NCI-H446 treated with DMSO at 0.1 percent for 48 hours (cell line): ENCODE measurements around the gene TMEM145.

ENCODE experiments used
- DNase-seq: peaks from one replicate; lab custom pipeline; 2025; lab: John Stamatoyannopoulos, UW

TMEM145 gene

GRCh38 chr19:42289556-42290041, 23.5 kb upstream of the TMEM145 start:
- no peak for DNase-seq

- DNase-seq = no peak
Measured at GRCh38 chr19:42290136-42290522, 23.0 kb upstream of the TMEM145 start.

DNA sequence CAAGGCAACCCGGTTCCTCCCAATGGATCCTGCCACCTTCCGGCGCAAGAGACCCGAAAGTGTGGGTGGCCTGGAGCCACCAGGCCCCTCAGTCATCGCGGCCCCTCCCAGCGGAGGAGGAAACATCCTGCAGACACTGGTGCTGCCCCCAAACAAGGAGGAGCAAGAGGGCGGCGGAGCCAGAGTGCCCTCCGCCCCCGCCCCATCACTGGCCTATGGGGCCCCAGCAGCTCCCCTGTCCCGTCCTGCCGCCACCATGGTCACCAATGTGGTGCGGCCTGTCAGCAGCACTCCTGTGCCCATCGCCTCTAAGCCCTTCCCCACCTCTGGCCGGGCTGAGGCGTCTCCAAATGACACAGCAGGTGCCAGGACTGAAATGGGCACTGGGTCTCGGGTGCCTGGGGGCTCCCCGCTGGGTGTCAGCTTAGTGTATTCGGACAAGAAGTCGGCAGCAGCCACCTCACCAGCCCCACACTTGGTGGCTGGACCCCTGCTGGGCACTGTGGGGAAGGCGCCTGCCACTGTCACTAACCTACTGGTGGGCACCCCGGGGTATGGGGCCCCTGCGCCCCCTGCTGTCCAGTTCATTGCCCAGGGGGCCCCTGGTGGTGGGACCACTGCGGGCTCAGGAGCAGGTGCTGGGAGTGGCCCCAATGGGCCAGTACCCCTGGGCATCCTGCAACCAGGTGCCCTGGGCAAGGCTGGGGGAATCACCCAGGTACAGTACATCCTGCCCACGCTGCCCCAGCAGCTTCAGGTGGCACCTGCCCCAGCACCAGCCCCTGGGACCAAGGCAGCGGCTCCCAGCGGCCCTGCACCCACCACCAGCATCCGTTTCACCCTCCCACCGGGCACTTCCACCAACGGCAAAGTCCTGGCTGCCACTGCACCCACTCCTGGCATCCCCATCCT, 22.3 kb upstream of the TMEM145 start:
- DNase-seq = no peak

- DNase-seq = no peak
Measured at GRCh38 chr19:42291435-42291810, 21.7 kb upstream of the TMEM145 start.

DNA sequence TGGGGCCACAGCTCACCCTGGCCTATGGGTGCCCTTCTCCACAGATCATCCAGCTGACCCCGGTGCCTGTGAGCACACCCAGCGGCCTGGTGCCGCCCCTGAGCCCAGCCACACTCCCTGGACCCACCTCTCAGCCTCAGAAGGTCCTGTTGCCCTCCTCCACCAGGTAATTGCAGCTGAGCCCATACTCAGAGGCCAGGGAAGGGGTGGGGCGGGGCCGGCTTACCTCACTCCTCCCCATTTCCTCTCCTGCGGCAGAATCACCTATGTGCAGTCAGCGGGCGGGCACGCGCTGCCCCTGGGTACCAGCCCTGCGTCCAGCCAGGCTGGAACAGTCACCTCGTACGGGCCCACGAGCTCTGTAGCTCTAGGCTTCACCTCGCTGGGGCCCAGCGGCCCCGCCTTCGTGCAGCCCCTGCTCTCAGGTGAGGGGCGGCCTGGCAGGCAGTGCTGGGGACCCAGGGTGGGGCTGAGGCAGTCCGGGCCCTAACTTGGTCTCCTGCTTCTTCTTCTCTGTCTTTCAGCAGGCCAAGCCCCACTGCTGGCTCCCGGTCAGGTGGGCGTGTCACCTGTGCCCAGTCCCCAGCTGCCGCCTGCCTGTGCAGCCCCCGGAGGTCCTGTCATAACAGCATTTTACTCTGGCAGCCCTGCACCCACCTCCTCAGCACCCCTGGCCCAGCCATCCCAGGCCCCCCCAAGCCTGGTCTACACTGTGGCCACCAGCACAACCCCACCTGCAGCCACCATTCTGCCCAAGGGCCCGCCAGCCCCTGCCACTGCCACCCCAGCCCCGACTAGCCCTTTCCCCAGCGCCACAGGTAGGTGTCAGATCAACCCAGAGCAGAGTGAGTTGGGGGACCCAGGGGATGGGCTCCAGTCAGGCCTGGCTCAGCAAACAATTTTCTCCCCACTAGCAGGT, 20.8 kb upstream of the TMEM145 start:
- no peak for DNase-seq

DNA sequence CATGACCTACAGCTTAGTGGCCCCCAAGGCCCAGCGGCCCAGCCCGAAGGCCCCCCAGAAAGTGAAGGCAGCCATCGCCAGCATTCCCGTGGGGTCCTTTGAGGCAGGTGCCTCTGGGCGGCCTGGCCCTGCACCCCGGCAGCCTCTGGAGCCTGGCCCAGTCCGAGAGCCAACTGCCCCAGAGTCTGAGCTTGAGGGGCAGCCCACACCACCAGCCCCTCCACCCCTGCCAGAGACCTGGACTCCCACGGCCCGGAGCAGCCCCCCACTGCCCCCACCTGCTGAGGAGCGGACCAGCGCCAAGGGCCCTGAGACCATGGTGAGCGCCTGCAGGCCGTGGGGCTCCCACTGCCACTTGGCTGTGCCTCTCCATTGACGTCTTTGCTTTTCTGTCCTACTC, 20.1 kb upstream of the TMEM145 start:
- DNase-seq = no peak

DNA sequence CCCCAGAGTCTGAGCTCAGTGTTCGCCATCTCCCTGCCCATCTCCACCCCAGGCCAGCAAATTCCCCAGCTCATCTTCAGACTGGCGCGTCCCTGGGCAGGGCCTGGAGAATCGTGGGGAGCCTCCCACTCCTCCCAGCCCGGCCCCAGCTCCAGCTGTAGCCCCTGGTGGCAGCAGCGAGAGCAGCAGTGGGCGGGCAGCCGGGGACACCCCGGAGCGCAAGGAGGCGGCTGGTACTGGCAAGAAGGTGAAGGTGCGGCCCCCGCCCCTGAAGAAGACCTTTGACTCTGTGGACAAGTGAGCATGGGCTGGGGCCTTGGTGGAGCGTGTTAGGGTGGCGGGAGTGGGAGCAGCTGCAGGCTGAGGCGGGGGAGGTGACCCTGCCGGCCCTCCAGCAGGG, 19.6 kb upstream of the TMEM145 start:
- DNase-seq = no peak

DNA sequence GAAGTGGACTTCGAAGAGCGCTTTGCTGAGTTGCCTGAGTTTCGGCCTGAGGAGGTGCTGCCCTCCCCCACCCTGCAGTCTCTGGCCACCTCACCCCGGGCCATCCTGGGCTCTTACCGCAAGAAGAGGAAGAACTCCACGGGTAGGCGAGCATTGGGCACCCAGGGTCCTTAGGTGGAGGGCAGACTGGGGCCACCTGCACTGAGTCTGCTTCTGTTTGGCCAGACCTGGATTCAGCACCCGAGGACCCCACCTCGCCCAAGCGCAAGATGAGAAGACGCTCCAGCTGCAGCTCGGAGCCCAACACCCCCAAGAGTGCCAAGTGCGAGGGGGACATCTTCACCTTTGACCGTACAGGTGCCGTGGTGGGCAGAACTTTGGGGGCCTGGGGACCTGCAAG, 19.2 kb upstream of the TMEM145 start:
- DNase-seq = no peak

DNA sequence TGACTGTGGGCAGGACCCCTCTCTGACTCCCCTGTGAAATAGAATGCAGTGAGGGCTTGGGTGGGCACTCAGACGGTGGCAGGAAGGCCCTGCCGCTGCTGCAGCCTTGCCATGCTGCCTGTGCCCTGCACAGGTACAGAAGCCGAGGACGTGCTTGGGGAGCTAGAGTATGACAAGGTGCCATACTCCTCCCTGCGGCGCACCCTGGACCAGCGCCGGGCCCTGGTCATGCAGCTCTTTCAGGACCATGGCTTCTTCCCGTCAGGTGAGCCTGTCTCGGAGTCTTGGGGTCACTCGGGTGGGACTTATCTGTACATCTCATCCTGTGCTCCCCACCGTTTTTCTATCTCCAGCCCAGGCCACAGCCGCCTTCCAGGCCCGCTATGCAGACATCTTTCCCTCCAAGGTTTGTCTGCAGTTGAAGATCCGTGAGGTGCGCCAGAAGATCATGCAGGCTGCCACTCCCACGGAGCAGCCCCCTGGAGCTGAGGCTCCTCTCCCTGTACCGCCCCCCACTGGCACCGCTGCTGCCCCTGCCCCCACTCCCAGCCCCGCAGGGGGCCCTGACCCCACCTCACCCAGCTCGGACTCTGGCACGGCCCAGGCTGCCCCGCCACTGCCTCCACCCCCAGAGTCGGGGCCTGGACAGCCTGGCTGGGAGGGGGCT, 18.5 kb upstream of the TMEM145 start:
- no peak for DNase-seq

DNA sequence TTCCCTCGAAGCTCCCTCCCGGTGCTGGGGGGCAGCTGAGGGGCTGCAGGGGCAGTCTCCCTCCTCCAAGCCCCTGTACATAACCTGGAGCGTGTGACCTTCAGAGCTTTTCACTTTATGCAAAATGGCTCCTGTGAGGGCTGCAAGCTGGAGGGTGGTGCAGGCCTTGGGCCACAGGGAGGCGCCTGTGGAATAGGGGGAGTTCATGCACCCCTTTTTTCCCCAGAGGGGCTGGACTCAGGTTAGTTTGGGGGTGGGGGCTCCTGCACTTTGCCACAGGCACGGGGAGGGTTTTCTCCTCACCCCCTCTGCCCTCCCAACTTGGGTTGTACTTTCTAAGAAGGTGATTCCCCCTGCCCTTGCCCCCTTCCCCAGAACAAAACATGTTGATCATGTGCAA, 17.8 kb upstream of the TMEM145 start:
- DNase-seq = no peak

GRCh38 chr19:42295831-42296525, 17.1 kb upstream of the TMEM145 start:
- DNase-seq = no peak

- no peak for DNase-seq
Measured at GRCh38 chr19:42297039-42297438, 16.1 kb upstream of the TMEM145 start.

DNA sequence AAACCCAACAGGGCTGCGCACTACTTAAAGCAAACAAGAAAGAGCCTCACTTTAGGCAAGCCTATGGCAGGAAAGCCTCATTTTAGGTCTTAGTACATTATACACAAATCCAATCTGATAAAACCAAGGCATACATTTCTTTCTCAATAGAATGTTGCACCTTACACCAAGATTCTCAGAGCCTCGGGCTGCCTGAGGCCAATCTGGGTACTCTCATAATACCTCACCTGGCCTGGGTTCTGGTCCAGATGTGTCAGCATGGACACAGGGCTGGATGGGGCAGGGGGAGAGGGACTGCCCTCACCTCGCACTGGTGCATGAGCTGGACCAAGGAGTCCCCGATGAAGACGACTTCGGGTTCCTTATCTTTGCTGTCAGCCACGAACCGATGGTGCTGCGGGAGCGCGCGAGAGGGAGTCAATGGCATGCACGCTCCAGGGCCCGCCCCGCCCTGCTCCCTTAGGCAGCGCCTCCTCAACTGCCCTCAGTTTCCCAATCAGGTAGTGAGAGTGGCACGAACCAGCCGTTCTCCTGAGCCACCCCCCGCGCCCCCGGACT, 11.4 kb upstream of the TMEM145 start, which contains the start of gene PRR19:
TSS of gene PRR19 (plus strand) at position 487 of the 558 bp plus-strand sequence. CDS start 7,453 bp downstream, outside the sequence.
- DNase-seq = no peak

DNA sequence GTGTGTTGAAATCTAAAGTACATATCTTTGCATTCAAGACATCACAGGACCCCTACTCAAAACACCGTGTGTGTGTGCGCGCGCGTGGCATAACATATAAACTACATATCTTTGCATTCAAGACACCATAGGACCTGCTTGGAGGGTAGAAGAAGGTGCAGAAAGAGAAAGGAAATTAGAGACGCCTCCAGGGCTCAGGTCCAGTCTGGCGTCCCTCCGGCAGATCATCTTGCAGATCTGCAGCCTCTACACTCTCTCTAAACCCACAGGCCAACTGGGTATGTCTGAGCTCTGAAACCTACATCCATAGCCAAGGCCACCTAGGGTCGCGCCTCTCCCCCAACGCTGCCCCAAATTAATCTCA, 10.0 kb upstream of the TMEM145 start:
- DNase-seq = no peak

GRCh38 chr19:42303876-42304275, 9.2 kb upstream of the TMEM145 start:
- no peak for DNase-seq

DNA sequence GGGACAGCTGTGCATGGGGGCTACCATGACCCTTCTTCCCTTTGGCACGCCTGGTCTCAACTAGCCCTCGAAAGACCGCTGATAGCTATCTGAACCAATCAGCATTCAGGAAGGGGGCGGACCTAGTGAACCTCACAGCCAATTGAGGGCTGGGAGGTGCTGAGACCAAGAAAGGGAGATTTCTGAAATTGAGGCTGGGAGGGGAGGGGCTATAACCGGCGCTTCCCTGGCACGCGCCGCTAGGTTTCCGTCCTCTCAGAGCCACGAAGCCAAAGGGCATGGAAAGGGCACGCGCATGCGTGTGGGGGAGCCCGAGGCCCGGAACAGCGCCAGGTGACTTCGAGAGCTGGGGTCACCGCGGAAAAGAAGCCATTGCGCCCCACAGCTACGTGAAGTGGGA, 6.5 kb upstream of the TMEM145 start:
- no peak for DNase-seq

DNA sequence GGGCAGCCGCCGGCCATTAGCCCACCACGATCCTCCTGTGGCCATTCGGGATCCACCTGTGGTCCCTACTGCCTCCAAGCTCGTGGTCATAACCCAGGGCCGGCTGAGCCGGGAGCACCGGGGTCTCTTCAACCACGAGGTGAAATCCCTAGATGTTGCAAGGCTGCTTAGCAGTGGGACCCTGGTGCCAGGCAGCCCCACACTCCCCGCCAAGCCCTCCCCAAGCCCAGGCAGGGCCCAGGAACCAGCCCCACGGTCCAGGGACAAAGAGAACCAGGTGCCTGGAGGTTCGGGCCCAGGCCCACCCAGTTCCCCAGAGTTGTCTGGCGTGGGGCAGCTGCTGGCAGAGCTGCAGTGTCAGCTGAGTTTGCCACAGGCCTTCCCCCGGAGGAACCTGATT, 3.4 kb upstream of the TMEM145 start:
- DNase-seq = no peak

- no peak for DNase-seq
Measured at GRCh38 chr19:42311657-42312056, 1.5 kb upstream of the TMEM145 start.

DNA sequence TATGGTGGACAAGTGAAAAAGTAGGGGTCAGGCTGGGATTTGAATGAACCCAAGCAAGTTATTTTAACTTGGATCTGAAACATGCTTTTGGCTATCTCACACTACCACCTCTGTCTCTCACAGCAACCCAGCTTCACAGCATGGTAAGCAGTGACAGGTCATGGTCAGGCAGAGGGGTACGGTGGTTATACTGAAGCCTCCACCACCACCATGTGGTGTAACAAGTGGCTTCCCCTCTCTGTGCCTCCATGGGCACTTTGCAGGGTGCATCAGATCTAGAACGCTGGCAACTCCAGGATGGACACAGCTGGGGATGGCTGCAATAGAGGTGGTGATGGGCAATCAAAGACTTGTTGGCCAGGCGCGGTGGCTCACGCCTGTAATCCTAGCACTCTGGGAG, 739 bp upstream of the TMEM145 start:
- no peak for DNase-seq

GRCh38 chr19:42313840-42314755, 989 bp downstream of the TMEM145 start:
- DNase-seq = no peak
